GM23338 (cell line): Measurements from ENCODE around the gene SMARCD2. TPM values are rescaled to one million over a fixed set of nuclear protein-coding genes. Genes with fewer than 3 reads are reported as not detected.
A peak's percentile ranks its signal among the peaks of the same experiment; 100 is the strongest.

ENCODE experiments used
- ATAC-seq: fragments of 200-7000 bp; cut with Tn5 transposase; 3 replicates; pipeline ENCODE4 v1.9.1; 2020
- DNase-seq: peaks from one replicate; pipeline ENCODE4 v3.0.0-alpha.2; 2015; ENCODE audit warnings: low spot score
- H2AFZ ChIP-seq: fragments of 200-600 bp; sonication (generic); 2 replicates; pipeline ENCODE4 v1.8.0; 2016; ENCODE audit warnings: antibody characterized with exemption, mild to moderate bottlenecking, moderate library complexity
- H3F3A ChIP-seq: fragments of 200-600 bp; sonication (generic); replicated peaks from 2 replicates; pipeline ENCODE4 v1.8.0; 2017; ENCODE audit warnings: antibody characterized with exemption, mixed run types, low read depth
- H3K27ac ChIP-seq: fragments of 200-600 bp; sonication (generic); 2 replicates; pipeline ENCODE4 v1.6.1; 2016; ENCODE audit warnings: low read depth
- H3K27me3 ChIP-seq: fragments of 200-600 bp; sonication (generic); 2 replicates; pipeline ENCODE4 v1.8.0; 2016; ENCODE audit warnings: mild to moderate bottlenecking, mixed run types, moderate library complexity; ENCODE audit not compliant: insufficient read depth
- H3K36me3 ChIP-seq: fragments of 200-600 bp; sonication (generic); 2 replicates; pipeline ENCODE4 v1.8.0; 2016; ENCODE audit warnings: mild to moderate bottlenecking; ENCODE audit not compliant: insufficient read depth
- H3K4me1 ChIP-seq: fragments of 200-600 bp; sonication (generic); 2 replicates; pipeline ENCODE4 v1.8.0; 2016; ENCODE audit warnings: mild to moderate bottlenecking, moderate library complexity; ENCODE audit not compliant: insufficient read depth
- H3K4me2 ChIP-seq: fragments of 200-600 bp; sonication (generic); 2 replicates; pipeline ENCODE4 v1.7.1; 2017; ENCODE audit warnings: mixed run types
- H3K4me3 ChIP-seq: fragments of 200-600 bp; sonication (generic); 2 replicates; pipeline ENCODE4 v1.6.1; 2016; ENCODE audit warnings: mixed run types
- H3K79me2 ChIP-seq: fragments of 200-600 bp; sonication (generic); replicated peaks from 2 replicates; pipeline ENCODE4 v1.8.0; 2017; ENCODE audit warnings: mild to moderate bottlenecking; ENCODE audit not compliant: insufficient read depth
- H3K9me2 ChIP-seq: fragments of 200-600 bp; sonication (generic); 2 replicates; pipeline ENCODE4 v1.8.0; 2017; ENCODE audit not compliant: insufficient read depth
- H4K20me1 ChIP-seq: fragments of 200-600 bp; sonication (generic); replicated peaks from 2 replicates; pipeline ENCODE4 v1.8.0; 2017; ENCODE audit warnings: mild to moderate bottlenecking; ENCODE audit not compliant: insufficient read depth
- H3K27ac Mint-ChIP-seq: 2 replicates; pipeline ENCODE4 v1.8.0; 2020; ENCODE audit warnings: inconsistent platforms, mild to moderate bottlenecking, moderate library complexity, mixed read lengths
- H3K27me3 Mint-ChIP-seq: 3 replicates; pipeline ENCODE4 v1.8.0; 2022; ENCODE audit warnings: low read depth, mild to moderate bottlenecking, moderate library complexity, mixed read lengths, inconsistent platforms; ENCODE audit not compliant: insufficient read depth, poor library complexity
- H3K36me3 Mint-ChIP-seq: 3 replicates; pipeline ENCODE4 v1.8.0; 2021; ENCODE audit warnings: low read depth, mild to moderate bottlenecking, inconsistent platforms, moderate library complexity, mixed read lengths
- H3K4me1 Mint-ChIP-seq: 3 replicates; pipeline ENCODE4 v1.8.0; 2020; ENCODE audit warnings: mild to moderate bottlenecking, inconsistent platforms, mixed read lengths
- H3K4me3 Mint-ChIP-seq: 3 replicates; pipeline ENCODE4 v1.8.0; 2021; ENCODE audit warnings: moderate library complexity, mild to moderate bottlenecking, inconsistent platforms, mixed read lengths
- H3K9me3 Mint-ChIP-seq: 3 replicates; pipeline ENCODE4 v1.8.0; 2020; ENCODE audit warnings: moderate library complexity, mild to moderate bottlenecking, inconsistent platforms, mixed read lengths
- CREB1 ChIP-seq: fragments of 250-450 bp; sonication (Bioruptor Pico); IDR thresholded peaks from 2 replicates; pipeline ENCODE4 v1.5.0; 2020; ENCODE audit warnings: low read depth, mild to moderate bottlenecking, moderate library complexity
- CTCF ChIP-seq, 2 experiments: fragments of 200-600 bp in 1 of 2; sonication (generic) in 1 of 2; conservative IDR thresholded peaks; 2 replicates each; pipeline versions ENCODE4 v1.5.1 to v1.6.1; 2016 to 2017; ENCODE audit warnings: antibody characterized with exemption in 2 of 2, low read depth in 2 of 2, mild to moderate bottlenecking in 2 of 2, moderate library complexity in 1 of 2
- ETS1 ChIP-seq: IDR thresholded peaks from 2 replicates; pipeline ENCODE4 v1.6.1; 2016; ENCODE audit warnings: antibody characterized with exemption
- EZH2 ChIP-seq: fragments of 200-600 bp; sonication (generic); IDR thresholded peaks from one replicate; pipeline ENCODE4 v1.8.0; 2017; ENCODE audit warnings: antibody characterized with exemption, mild to moderate bottlenecking, low read depth; ENCODE audit not compliant: unreplicated experiment
- EZH2phosphoT487 ChIP-seq: fragments of 200-600 bp; sonication (generic); IDR thresholded peaks from one replicate; pipeline ENCODE4 v1.8.1; 2018; ENCODE audit warnings: antibody characterized with exemption; ENCODE audit not compliant: unreplicated experiment
- JUNB ChIP-seq: IDR thresholded peaks from one replicate; pipeline ENCODE4 v1.6.1; 2016; ENCODE audit warnings: antibody characterized with exemption; ENCODE audit not compliant: unreplicated experiment
- NANOG ChIP-seq: IDR thresholded peaks from 2 replicates; pipeline ENCODE4 v1.6.1; 2016; ENCODE audit warnings: antibody characterized with exemption, borderline replicate concordance
- POLR2AphosphoS5 ChIP-seq: IDR thresholded peaks from 2 replicates; pipeline ENCODE4 v1.6.1; 2016; ENCODE audit warnings: antibody characterized with exemption, low read depth
- REST ChIP-seq: IDR thresholded peaks from one replicate; pipeline ENCODE4 v1.6.1; 2018; ENCODE audit warnings: antibody characterized with exemption; ENCODE audit not compliant: unreplicated experiment
- STAT1 ChIP-seq: IDR thresholded peaks from one replicate; pipeline ENCODE4 v1.6.1; 2016; ENCODE audit warnings: antibody characterized with exemption; ENCODE audit not compliant: unreplicated experiment
- ZNF114 ChIP-seq: fragments of 250-450 bp; sonication (Bioruptor Pico); IDR thresholded peaks from 2 replicates; pipeline ENCODE4 v1.5.0; 2020; ENCODE audit warnings: mild to moderate bottlenecking, moderate library complexity
- ZNF331 ChIP-seq: fragments of 250-450 bp; sonication (Bioruptor Pico); IDR thresholded peaks from 2 replicates; pipeline ENCODE4 v1.5.0; 2020; ENCODE audit warnings: low read depth, mild to moderate bottlenecking, moderate library complexity
- ZNF462 ChIP-seq: fragments of 250-450 bp; sonication (Bioruptor Pico); IDR thresholded peaks from 2 replicates; pipeline ENCODE4 v1.5.0; 2020; ENCODE audit warnings: mild to moderate bottlenecking, moderate library complexity
- polyA plus RNA-seq: library from polyadenylated mRNA; unstranded; fragments of >200 nt; fragmentation: Nextera tagmentation; extraction: Ambion mirVana; gene quantifications from 2 replicates; pipeline ENCODE4 v1.2.1, GENCODE V29; 2016
- total RNA-seq: library from RNA; depleted of rRNA; stranded (reverse); fragments of >200 nt; shearing (Covaris generic); gene quantifications from 2 replicates; pipeline ENCODE4 v1.2.3, GENCODE V29; 2014

SMARCD2 gene
- total and polyA plus RNA-seq, 2 experiments from 2014 or later: 36.4 to 133 TPM

- no peaks in the 10 kb centered on the region for H3K27me3 Mint-ChIP-seq
- Histone ChIP-seq H3K4me3 (no peak overlapping the region), H3K9me2 (no peaks in the 10 kb centered on the region), H3K27ac (no peak overlapping the region; the same call in 1 of the 2 replicates), H3K4me2 (no peak overlapping the region), H4K20me1 (peaks cover 32% of the 10 kb centered on the region), H3K4me1 (no peaks in the 10 kb centered on the region), H3F3A (0 out of 2 replicates have a peak, but pooled peaks cover 5% of the 10 kb centered on the region), H3K79me2 (peaks cover 93% of the 10 kb centered on the region), H3K27me3 (no peaks in the 10 kb centered on the region), H3K36me3 (peaks cover 89% of the 10 kb centered on the region), H2AFZ (no peak overlapping the region)
- DNase-seq (no peak), ATAC-seq (no peak)
- no peaks in the 10 kb centered on the region for H3K4me1 Mint-ChIP-seq
- H3K4me3 Mint-ChIP-seq: no peak overlapping the region
- TF ChIP-seq ZNF462 (CRISPR knock-in tag): no peak
- no peak for TF ChIP-seq JUNB
- TF ChIP-seq CTCF (conservative IDR thresholded peaks at IDR 0.05; ENCODE audit: low read depth in 2 of 2): no peak
- no peak for TF ChIP-seq ZNF114 (CRISPR knock-in tag)
- no peak for TF ChIP-seq ETS1
- no peak for TF ChIP-seq EZH2
- no peak for TF ChIP-seq CREB1 (CRISPR knock-in tag)
- no peak for TF ChIP-seq POLR2AphosphoS5
- TF ChIP-seq ZNF331 (CRISPR knock-in tag): no peak
- TF ChIP-seq NANOG: no peak
- no peak for TF ChIP-seq EZH2phosphoT487
- no peak for TF ChIP-seq REST
- TF ChIP-seq STAT1: no peak
- 0 out of 2 replicates have a peak overlapping the region, but pooled peaks have one; percentile 72 for H3K27ac Mint-ChIP-seq
- H3K36me3 Mint-ChIP-seq: peaks cover 86% of the 10 kb centered on the region
- H3K9me3 Mint-ChIP-seq: no peaks in the 10 kb centered on the region
Measured at GRCh38 chr17:63792055-63792729, 50.3 kb downstream of the SMARCD2 start.
